ENCODE results near the gene GRIN3B. TPM values are rescaled to one million over a fixed set of nuclear protein-coding genes. Genes with fewer than 3 reads are reported as not detected.
A peak's percentile ranks its signal among the peaks of the same experiment; 100 is the strongest.

GRIN3B gene
- total and polyA plus RNA-seq, 10 of the 15 experiments (the other 5 are each of a cell fraction or from before 2014, with no cell fraction given), result 0.15 TPM; not detected in 9

- Histone ChIP-seq H2AFZ (ENCODE audit: control insufficient read depth, low read depth, low read length) (peak within 1 kb of the TSS; percentile 98), H3K9me3 (replicated peaks; ENCODE audit: control insufficient read depth, insufficient read depth, low read length) (no peaks in the 10 kb centered on the region), H3K4me2 (ENCODE audit: control insufficient read depth, insufficient read depth) (peak within 1 kb of the TSS; percentile 100), H3K9ac (ENCODE audit: control insufficient read depth, insufficient read depth, low read length) (peak within 1 kb of the TSS; percentile 91), H3K27me3 (replicated peaks in 1 of 2; ENCODE audit: control insufficient read depth in 2 of 2, insufficient read depth in 2 of 2, low read length in 1 of 2) (no peaks in the 10 kb centered on the region), H4K20me1 (ENCODE audit: control insufficient read depth, insufficient read depth) (no peaks in the 10 kb centered on the region), H3K4me3 (peak within 1 kb of the TSS; percentile 86), H3K27ac (ENCODE audit: control insufficient read depth, insufficient read depth) (peak within 1 kb of the TSS; percentile 92), H3K79me2 (ENCODE audit: control insufficient read depth, insufficient read depth, low read length) (peaks cover 11% of the 10 kb centered on the region), H3K36me3 (ENCODE audit: control insufficient read depth in 2 of 2, insufficient read depth in 2 of 2, low read length in 1 of 2) (peaks cover 0 to 3% of the 10 kb centered on the region in 2 experiments; a peak in 2 of 4 replicates), H3K4me1 (ENCODE audit: control insufficient read depth, insufficient read depth, low read length) (peaks cover 19% of the 10 kb centered on the region)
- RAD21 ChIA-PET (ENCODE audit: unreplicated experiment), result interaction anchor here (0.8 to 8.0 kb wide), 18 partner anchors 9 to 282 kb away, joined by 3 to 95 read pairs (median 5); no protein-coding TSS in a partner anchor
- SMC1A ChIA-PET (ENCODE audit: uncharacterized antibody, unreplicated experiment), result interaction anchor here (0.7 to 5.0 kb wide), 13 partner anchors 29 to 210 kb away, joined by 3 to 119 read pairs (median 4); no protein-coding TSS in a partner anchor
- in situ Hi-C loops (cut with MboI), result loop anchor here (5.0 kb wide), 1 partner anchor 62 kb away; no protein-coding TSS in a partner anchor
- no TSS peak for BruUV-seq (replicated peaks)
- DNase-seq (ENCODE audit: low read depth, low spot score) (peak; percentile 49), ATAC-seq (peak; percentile 88), FAIRE-seq (peak; percentile 98)
- intact Hi-C loops (cut with micrococcal nuclease; ENCODE audit: unreplicated experiment), result loop anchor here (1.0 to 2.0 kb wide), 2 partner anchors 59 to 122 kb away; no protein-coding TSS in a partner anchor
- POLR2A ChIA-PET, result interaction anchor here (0.8 to 2.4 kb wide), 10 partner anchors 13 to 120 kb away, joined by 3 to 36 read pairs (median 4); partner anchors contain the start of genes MED16, RNU6-2, RNU6-9 and TMEM259
- CTCF ChIA-PET, result interaction anchor here (0.6 to 5.7 kb wide), 19 partner anchors 14 to 260 kb away, joined by 3 to 150 read pairs (median 6); no protein-coding TSS in a partner anchor
- WGBS (ENCODE audit: insufficient coverage, insufficient replicate concordance, low lambda C conversion rate, missing lambda C conversion rate), result under 1% methylated on average over 74 of the region's 78 CpGs
- peak; percentile 90 for TF ChIP-seq POLR2A (IDR thresholded peaks at IDR 0.05; ENCODE audit: low read depth, low read length)
- TF ChIP-seq BHLHE40 (IDR thresholded peaks at IDR 0.05; ENCODE audit: borderline replicate concordance in 1 of 2, low read depth in 2 of 2, low read length in 1 of 2), result peak; percentile 36 to 52; a peak in 2 of 4 replicates
- TF ChIP-seq SMC3 (IDR thresholded peaks at IDR 0.05; ENCODE audit: borderline replicate concordance, low read length), result no peak
- 0 out of 2 replicates have a peak, but pooled peaks have one; percentile 23 for TF ChIP-seq ZBTB33 (IDR thresholded peaks at IDR 0.05)
- TF ChIP-seq ZNF207 (IDR thresholded peaks at IDR 0.05; ENCODE audit: borderline replicate concordance), result peak; percentile 94
- TF ChIP-seq ZBTB40 (IDR thresholded peaks at IDR 0.05; ENCODE audit: borderline replicate concordance), result peak; percentile 81; the same call in 1 of the 2 replicates
- peak; percentile 100 for TF ChIP-seq YY1 (IDR thresholded peaks at IDR 0.05; ENCODE audit: low read depth, low read length)
- TF ChIP-seq IRF3 (IDR thresholded peaks at IDR 0.05), result no peak
- TF ChIP-seq LARP7 (IDR thresholded peaks at IDR 0.05), result peak; percentile 86
- TF ChIP-seq RCOR1 (conservative IDR thresholded peaks at IDR 0.05; ENCODE audit: low read depth, low read length), result peak; percentile 93; the same call in 1 of the 2 replicates
- peak; percentile 98 for TF ChIP-seq CREM (IDR thresholded peaks at IDR 0.05; ENCODE audit: low read depth)
- TF ChIP-seq TCF3 (IDR thresholded peaks at IDR 0.05; ENCODE audit: borderline replicate concordance, insufficient read depth, low read depth, low read length), result no peak
Observed at GRCh38 chr19:984165-984967, 15.9 kb upstream of the GRIN3B start, which contains the start of gene WDR18. WDR18 (plus strand) TSS chr19:984345; CDS start chr19:984354, 9 bp downstream.

Data from GM12878 (cell line).